ENCODE data around the gene CASQ2.

CASQ2 gene

GRCh38 chr1:115714572-115715141 lies 53.9 kb downstream of the CASQ2 start:
- TF ChIP-seq CTCF (IDR thresholded peaks at IDR 0.05): no peak
- H3K4me3 ChIP-seq (ENCODE audit: low read depth in 1 of 2, low read length in 1 of 2): no peak overlapping the region
- H3K27me3 ChIP-seq: no peaks in the 10 kb centered on the region
- H3K9me3 ChIP-seq: no peaks in the 10 kb centered on the region
- H3K4me1 ChIP-seq (ENCODE audit: control insufficient read depth in 1 of 2, insufficient read depth in 1 of 2, low read depth in 1 of 2, low read length in 1 of 2): no peaks in the 10 kb centered on the region
- H3K36me3 ChIP-seq: no peaks in the 10 kb centered on the region
- H3K27ac ChIP-seq: no peak overlapping the region

GRCh38 chr1:115713906-115714305 lies 54.6 kb downstream of the CASQ2 start:
- no peaks in the 10 kb centered on the region for H3K27me3 ChIP-seq
- no peak overlapping the region for H3K27ac ChIP-seq
- H3K4me1 ChIP-seq (ENCODE audit: control insufficient read depth in 1 of 2, insufficient read depth in 1 of 2, low read depth in 1 of 2, low read length in 1 of 2): no peaks in the 10 kb centered on the region
- H3K9me3 ChIP-seq: no peaks in the 10 kb centered on the region
- H3K4me3 ChIP-seq (ENCODE audit: low read depth in 1 of 2, low read length in 1 of 2): no peak overlapping the region
- no peaks in the 10 kb centered on the region for H3K36me3 ChIP-seq
- no peak for TF ChIP-seq CTCF (IDR thresholded peaks at IDR 0.05)

GRCh38 chr1:115712911-115713609 lies 55.5 kb downstream of the CASQ2 start:
- no peaks in the 10 kb centered on the region for H3K27me3 ChIP-seq
- no peaks in the 10 kb centered on the region for H3K4me1 ChIP-seq (ENCODE audit: control insufficient read depth in 1 of 2, insufficient read depth in 1 of 2, low read depth in 1 of 2, low read length in 1 of 2)
- H3K4me3 ChIP-seq (ENCODE audit: low read depth in 1 of 2, low read length in 1 of 2): no peak overlapping the region
- H3K36me3 ChIP-seq: no peaks in the 10 kb centered on the region
- no peak for TF ChIP-seq CTCF (IDR thresholded peaks at IDR 0.05)
- H3K27ac ChIP-seq: no peak overlapping the region
- no peaks in the 10 kb centered on the region for H3K9me3 ChIP-seq

- Histone ChIP-seq H3K4me1 (ENCODE audit: control insufficient read depth in 1 of 2, insufficient read depth in 1 of 2, low read depth in 1 of 2, low read length in 1 of 2) (no peaks in the 10 kb centered on the region), H3K36me3 (no peaks in the 10 kb centered on the region), H3K9me3 (no peaks in the 10 kb centered on the region), H3K4me3 (ENCODE audit: low read depth in 1 of 2, low read length in 1 of 2) (no peak overlapping the region), H3K27ac (no peak overlapping the region), H3K27me3 (no peaks in the 10 kb centered on the region)
- TF ChIP-seq CTCF (IDR thresholded peaks at IDR 0.05): no peak
Measured at GRCh38 chr1:115710859-115711624, 57.5 kb downstream of the CASQ2 start.

GRCh38 chr1:115706587-115707425 lies 61.7 kb downstream of the CASQ2 start:
- Histone ChIP-seq H3K9me3 (no peaks in the 10 kb centered on the region), H3K4me3 (ENCODE audit: low read depth in 1 of 2, low read length in 1 of 2) (no peak overlapping the region), H3K27me3 (no peaks in the 10 kb centered on the region), H3K27ac (no peak overlapping the region), H3K4me1 (ENCODE audit: control insufficient read depth in 1 of 2, insufficient read depth in 1 of 2, low read depth in 1 of 2, low read length in 1 of 2) (no peaks in the 10 kb centered on the region), H3K36me3 (no peaks in the 10 kb centered on the region)
- TF ChIP-seq CTCF (IDR thresholded peaks at IDR 0.05): no peak
